Suprapubic skin (tissue), 4 donors: ENCODE measurements around the gene LITAF. TPM values are rescaled to one million over a fixed set of nuclear protein-coding genes. Genes with fewer than 3 reads are reported as not detected.
"Not testable (repeated sequence)": the region's sequence is repeated elsewhere in the genome, so short reads cannot be mapped to it uniquely, and the experiment has no call there.

ENCODE experiments used
- DNase-seq, 2 donors: peaks; one replicate each; pipeline ENCODE4 v3.0.0-alpha.2; 2019; ENCODE audit warnings: low spot score in 2 of 2
- H3K27ac ChIP-seq: fragments of 200-600 bp; sonication (generic); one replicate; pipeline ENCODE4 v1.5.1; 2019
- H3K27me3 ChIP-seq: fragments of 200-600 bp; sonication (generic); one replicate; pipeline ENCODE4 v1.5.1; 2019
- H3K36me3 ChIP-seq: fragments of 200-600 bp; sonication (generic); one replicate; pipeline ENCODE4 v1.5.1; 2019
- H3K4me1 ChIP-seq: fragments of 200-600 bp; sonication (generic); one replicate; pipeline ENCODE4 v1.5.1; 2019
- H3K4me3 ChIP-seq: fragments of 200-600 bp; sonication (generic); one replicate; pipeline ENCODE4 v1.5.1; 2019; ENCODE audit warnings: mild to moderate bottlenecking
- H3K9me3 ChIP-seq: fragments of 200-600 bp; sonication (generic); one replicate; pipeline ENCODE4 v1.5.1; 2019
- CTCF ChIP-seq, 2 donors: fragments of 200-600 bp in 1 of 2; fragments of 450-650 bp in 1 of 2; sonication (generic) in 1 of 2; IDR thresholded peaks; one replicate each; pipeline ENCODE4 v1.5.1; 2016 to 2019; ENCODE audit warnings: antibody characterized with exemption in 2 of 2, mild to moderate bottlenecking in 1 of 2, moderate library complexity in 1 of 2
- EP300 ChIP-seq: sonication (generic); formaldehyde crosslinking; IDR thresholded peaks from one replicate; pipeline ENCODE4 v1.6.1; 2017; ENCODE audit warnings: antibody characterized with exemption
- POLR2A ChIP-seq, 2 donors: fragments of 450-650 bp; IDR thresholded peaks; one replicate each; pipeline ENCODE4 v1.6.1; 2017; ENCODE audit warnings: antibody characterized with exemption in 2 of 2, mild to moderate bottlenecking in 2 of 2, moderate library complexity in 2 of 2
- POLR2AphosphoS5 ChIP-seq, 3 donors: sonication (generic); formaldehyde crosslinking; IDR thresholded peaks; one replicate each; pipeline ENCODE4 v1.6.1; 2017; ENCODE audit warnings: antibody characterized with exemption in 3 of 3
- WGBS: methylation state at CpG from one replicate; pipeline ENCODE4 v1.1.5; 2018; 5-methylcytosine and 5-hydroxymethylcytosine counted together
- total RNA-seq, 4 donors: library from RNA; depleted of rRNA; stranded (reverse); fragments of >200 nt; gene quantifications; one replicate each; pipeline ENCODE4 v1.1.0, GENCODE V29; 2016

Gene LITAF
- total RNA-seq, 4 donors from 2014 or later, result 48.8 to 82.2 (median 72.8) TPM

- DNase-seq, result no peak
- no peaks in the 10 kb centered on the region for H3K9me3 ChIP-seq
- no peaks in the 10 kb centered on the region for H3K27me3 ChIP-seq
- 89% methylated on average over 10 of the region's 10 CpGs for WGBS
- no peak overlapping the region for H3K4me3 ChIP-seq
- TF ChIP-seq EP300, result no peak
- no peak for TF ChIP-seq CTCF (IDR thresholded peaks at IDR 0.05)
- no peak for TF ChIP-seq POLR2AphosphoS5 (IDR thresholded peaks at IDR 0.05)
- peaks cover 47% of the 10 kb centered on the region for H3K4me1 ChIP-seq
- no peak overlapping the region for H3K27ac ChIP-seq
- H3K36me3 ChIP-seq, result no peaks in the 10 kb centered on the region
Observed at GRCh38 chr16:11562941-11563340, 23.8 kb downstream of the LITAF start.

GRCh38 chr16:11562411-11562810, 24.3 kb downstream of the LITAF start:
- no peaks in the 10 kb centered on the region for H3K36me3 ChIP-seq
- TF ChIP-seq POLR2AphosphoS5 (IDR thresholded peaks at IDR 0.05) (no peak), POLR2A (IDR thresholded peaks at IDR 0.05) (no peak), EP300 (no peak), CTCF (IDR thresholded peaks at IDR 0.05) (no peak)
- H3K27me3 ChIP-seq, result no peaks in the 10 kb centered on the region
- H3K4me1 ChIP-seq, result peaks cover 52% of the 10 kb centered on the region
- H3K4me3 ChIP-seq, result no peak overlapping the region
- H3K27ac ChIP-seq, result no peak overlapping the region
- 66% methylated on average over 7 of the region's 7 CpGs for WGBS
- no peaks in the 10 kb centered on the region for H3K9me3 ChIP-seq
- DNase-seq, result no peak

GRCh38 chr16:11561856-11562255, 24.9 kb downstream of the LITAF start:
- no peak overlapping the region for H3K4me3 ChIP-seq
- H3K27ac ChIP-seq, result peak overlapping the region; percentile 70
- H3K27me3 ChIP-seq, result no peaks in the 10 kb centered on the region
- WGBS, result 88% methylated on average over 3 of the region's 3 CpGs
- DNase-seq, result no peak
- TF ChIP-seq EP300, result no peak
- TF ChIP-seq CTCF (IDR thresholded peaks at IDR 0.05), result no peak
- no peak for TF ChIP-seq POLR2AphosphoS5 (IDR thresholded peaks at IDR 0.05)
- no peak for TF ChIP-seq POLR2A (IDR thresholded peaks at IDR 0.05)
- H3K4me1 ChIP-seq, result peaks cover 55% of the 10 kb centered on the region
- H3K36me3 ChIP-seq, result no peaks in the 10 kb centered on the region
- no peaks in the 10 kb centered on the region for H3K9me3 ChIP-seq

- no peak for DNase-seq
- no peaks in the 10 kb centered on the region for H3K27me3 ChIP-seq
- TF ChIP-seq CTCF (IDR thresholded peaks at IDR 0.05), result no peak
- TF ChIP-seq POLR2A (IDR thresholded peaks at IDR 0.05), result no peak
- TF ChIP-seq POLR2AphosphoS5 (IDR thresholded peaks at IDR 0.05), result no peak
- TF ChIP-seq EP300, result no peak
- peaks cover 55% of the 10 kb centered on the region for H3K4me1 ChIP-seq
- H3K9me3 ChIP-seq, result peaks cover under 1% of the 10 kb centered on the region
- H3K36me3 ChIP-seq, result peaks cover 4% of the 10 kb centered on the region
- H3K27ac ChIP-seq, result peak overlapping the region; percentile 70
- H3K4me3 ChIP-seq, result no peak overlapping the region
- 78% methylated on average over 4 of the region's 4 CpGs for WGBS
Observed at GRCh38 chr16:11561454-11561805, 25.3 kb downstream of the LITAF start.

- Histone ChIP-seq H3K27me3 (no peaks in the 10 kb centered on the region), H3K4me3 (no peak overlapping the region), H3K36me3 (peaks cover 9% of the 10 kb centered on the region), H3K9me3 (peaks cover 6% of the 10 kb centered on the region), H3K4me1 (peaks cover 55% of the 10 kb centered on the region), H3K27ac (peak overlapping the region; percentile 70)
- no peak for DNase-seq
- TF ChIP-seq POLR2A (IDR thresholded peaks at IDR 0.05), result no peak
- TF ChIP-seq POLR2AphosphoS5 (IDR thresholded peaks at IDR 0.05), result no peak
- TF ChIP-seq EP300, result no peak
- TF ChIP-seq CTCF (IDR thresholded peaks at IDR 0.05), result no peak
- WGBS, result 38% methylated on average over 21 of the region's 21 CpGs
Observed at GRCh38 chr16:11560701-11561453, 25.8 kb downstream of the LITAF start.

GRCh38 chr16:11558308-11558823, 28.4 kb downstream of the LITAF start:
- DNase-seq, H3K9me3 ChIP-seq, H3K4me3 ChIP-seq, H3K27me3 ChIP-seq: not testable (repeated sequence)
- Histone ChIP-seq H3K27ac (peak overlapping the region; percentile 79), H3K36me3 (peaks cover 32% of the 10 kb centered on the region), H3K4me1 (peaks cover 47% of the 10 kb centered on the region)
- WGBS, result 89% methylated on average over 6 of the region's 6 CpGs
